ENCODE measurements around the gene MAGI2. TPM values are rescaled to one million over a fixed set of nuclear protein-coding genes. Genes with fewer than 3 reads are reported as not detected.

MAGI2 gene
- total RNA-seq, 2 donors from 2014 or later = 3.9 to 10.5 TPM

- intact Hi-C loops (cut with DNase I) = no loop called here
- ATAC-seq (no peak), DNase-seq (no peak)
- Histone ChIP-seq H3K27me3 (no peaks in the 10 kb centered on the region), H3K27ac (no peak overlapping the region), H3K4me3 (no peak overlapping the region), H3K4me1 (no peaks in the 10 kb centered on the region), H3K9me3 (no peaks in the 10 kb centered on the region), H3K36me3 (replicated peaks in 1 of 2; ENCODE audit: insufficient read depth in 1 of 2, low read depth in 2 of 2) (no peaks in the 10 kb centered on the region)
- WGBS, 2 donors = 93 to 100% methylated on average over 1 of the region's 1 CpG
- TF ChIP-seq, protein P1, sequence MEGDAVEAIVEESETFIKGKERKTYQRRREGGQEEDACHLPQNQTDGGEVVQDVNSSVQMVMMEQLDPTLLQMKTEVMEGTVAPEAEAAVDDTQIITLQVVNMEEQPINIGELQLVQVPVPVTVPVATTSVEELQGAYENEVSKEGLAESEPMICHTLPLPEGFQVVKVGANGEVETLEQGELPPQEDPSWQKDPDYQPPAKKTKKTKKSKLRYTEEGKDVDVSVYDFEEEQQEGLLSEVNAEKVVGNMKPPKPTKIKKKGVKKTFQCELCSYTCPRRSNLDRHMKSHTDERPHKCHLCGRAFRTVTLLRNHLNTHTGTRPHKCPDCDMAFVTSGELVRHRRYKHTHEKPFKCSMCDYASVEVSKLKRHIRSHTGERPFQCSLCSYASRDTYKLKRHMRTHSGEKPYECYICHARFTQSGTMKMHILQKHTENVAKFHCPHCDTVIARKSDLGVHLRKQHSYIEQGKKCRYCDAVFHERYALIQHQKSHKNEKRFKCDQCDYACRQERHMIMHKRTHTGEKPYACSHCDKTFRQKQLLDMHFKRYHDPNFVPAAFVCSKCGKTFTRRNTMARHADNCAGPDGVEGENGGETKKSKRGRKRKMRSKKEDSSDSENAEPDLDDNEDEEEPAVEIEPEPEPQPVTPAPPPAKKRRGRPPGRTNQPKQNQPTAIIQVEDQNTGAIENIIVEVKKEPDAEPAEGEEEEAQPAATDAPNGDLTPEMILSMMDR (IDR thresholded peaks at IDR 0.05) = no peak
- TF ChIP-seq POLR2A (IDR thresholded peaks at IDR 0.05) = no peak
These were observed 961.3 kb downstream of the MAGI2 start for GRCh38 chr7:78492146-78492545.

GRCh38 chr7:78490524-78490923 is 962.9 kb downstream of the MAGI2 start:
- H3K36me3 ChIP-seq (replicated peaks in 1 of 2; ENCODE audit: insufficient read depth in 1 of 2, low read depth in 2 of 2) = no peaks in the 10 kb centered on the region
- no peaks in the 10 kb centered on the region for H3K4me1 ChIP-seq
- ATAC-seq (no peak), DNase-seq (no peak)
- TF ChIP-seq, protein P1 (IDR thresholded peaks at IDR 0.05) = no peak
- no peak for TF ChIP-seq POLR2A (IDR thresholded peaks at IDR 0.05)
- H3K9me3 ChIP-seq = no peaks in the 10 kb centered on the region
- no peaks in the 10 kb centered on the region for H3K27me3 ChIP-seq
- intact Hi-C loops (cut with DNase I) = no loop called here
- no peak overlapping the region for H3K27ac ChIP-seq
- no peak overlapping the region for H3K4me3 ChIP-seq

DNA sequence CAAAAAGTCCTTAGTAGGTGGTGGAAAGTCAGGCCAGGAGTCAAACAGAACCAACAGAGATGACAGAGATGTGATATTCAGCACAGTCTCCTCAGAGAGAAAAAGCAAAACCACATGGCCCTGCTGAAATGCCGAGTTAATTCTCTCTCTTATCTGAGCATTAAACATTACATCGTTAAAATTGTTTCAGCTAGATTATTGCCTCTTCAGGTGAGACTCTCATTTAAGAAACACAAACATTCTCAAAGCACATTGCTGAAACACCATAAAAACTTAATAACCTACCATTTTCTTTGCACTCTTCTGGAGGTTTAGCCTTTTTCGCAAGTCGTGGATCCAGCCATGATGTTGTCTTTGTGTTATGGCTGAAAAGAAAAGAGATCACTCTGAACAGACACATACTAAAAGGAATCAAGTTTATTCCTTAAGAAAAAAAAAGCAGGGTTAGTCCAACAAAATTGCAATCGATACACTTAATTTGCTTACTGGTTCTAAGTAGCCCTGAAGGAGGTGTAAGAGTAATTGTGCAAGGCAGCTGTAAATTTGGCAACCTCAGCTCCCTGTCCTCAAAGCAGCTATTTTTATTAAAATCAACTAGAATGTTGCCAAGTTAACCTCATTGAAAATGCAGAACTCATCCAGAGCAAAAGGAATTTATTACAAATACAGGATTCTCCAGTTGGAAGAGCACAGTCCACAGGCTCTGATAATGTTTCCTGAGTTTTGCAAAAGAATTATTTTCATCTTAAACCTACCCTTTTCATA is 963.8 kb downstream of the MAGI2 start:
- 60 to 73% methylated on average over 5 of the region's 5 CpGs for WGBS, 2 donors
- Histone ChIP-seq H3K36me3 (replicated peaks in 1 of 2; ENCODE audit: insufficient read depth in 1 of 2, low read depth in 2 of 2) (no peaks in the 10 kb centered on the region), H3K27me3 (no peaks in the 10 kb centered on the region), H3K4me1 (no peaks in the 10 kb centered on the region), H3K9me3 (no peaks in the 10 kb centered on the region), H3K27ac (no peak overlapping the region), H3K4me3 (no peak overlapping the region)
- intact Hi-C loops (cut with DNase I) = no loop called here
- ATAC-seq = no peak
- TF ChIP-seq, protein P1 (IDR thresholded peaks at IDR 0.05) = no peak
- TF ChIP-seq POLR2A (IDR thresholded peaks at IDR 0.05) = no peak
- DNase-seq = no peak

DNA sequence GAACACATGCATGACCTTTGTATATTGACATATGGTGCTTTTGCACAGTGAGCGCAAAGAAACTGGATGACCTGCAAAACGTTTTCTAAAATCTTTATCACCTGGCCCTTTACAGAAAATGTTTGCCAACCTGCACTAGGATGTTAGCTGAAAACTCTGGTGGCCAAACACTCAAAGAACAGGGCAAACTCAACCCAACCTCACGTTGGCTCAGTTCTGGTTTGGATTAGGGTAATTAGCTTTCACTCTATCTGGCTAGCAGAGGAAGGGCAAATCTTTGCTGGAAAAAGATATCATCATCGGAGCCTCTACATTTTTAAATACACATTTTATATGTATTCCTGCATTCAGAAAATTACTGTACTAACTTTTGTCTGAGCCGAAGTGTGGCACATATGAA is 966.0 kb downstream of the MAGI2 start:
- no peaks in the 10 kb centered on the region for H3K27me3 ChIP-seq
- no peaks in the 10 kb centered on the region for H3K4me1 ChIP-seq
- ATAC-seq (no peak), DNase-seq (no peak)
- H3K9me3 ChIP-seq = no peaks in the 10 kb centered on the region
- intact Hi-C loops (cut with DNase I) = no loop called here
- H3K36me3 ChIP-seq (replicated peaks in 1 of 2; ENCODE audit: insufficient read depth in 1 of 2, low read depth in 2 of 2) = no peaks in the 10 kb centered on the region
- WGBS, 2 donors = 57 to 60% methylated on average over 5 of the region's 5 CpGs
- no peak overlapping the region for H3K4me3 ChIP-seq
- no peak overlapping the region for H3K27ac ChIP-seq
- TF ChIP-seq POLR2A (IDR thresholded peaks at IDR 0.05) = no peak
- TF ChIP-seq, protein P1 (IDR thresholded peaks at IDR 0.05) = no peak

DNA sequence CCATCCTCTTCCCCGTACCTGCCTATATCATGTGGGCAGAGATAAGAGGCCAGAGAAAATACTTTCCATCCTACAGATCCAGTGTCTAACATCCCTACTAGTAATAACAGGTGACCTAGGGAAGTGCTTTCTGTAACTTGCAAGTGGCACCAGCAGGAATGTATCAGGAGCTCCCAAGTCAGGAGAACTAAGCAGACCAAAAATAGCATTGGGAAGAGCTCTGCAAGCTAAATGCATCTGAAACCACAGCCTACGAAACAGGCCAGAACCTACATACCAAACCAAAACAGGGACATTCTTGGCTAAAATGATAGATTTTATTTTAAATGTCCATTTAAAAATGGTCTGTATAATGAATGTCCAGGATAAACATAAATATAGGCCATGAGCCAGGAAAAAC is 974.1 kb downstream of the MAGI2 start:
- H3K27me3 ChIP-seq = no peaks in the 10 kb centered on the region
- ATAC-seq = no peak
- H3K9me3 ChIP-seq = no peaks in the 10 kb centered on the region
- no peak for DNase-seq
- WGBS, 2 donors = 91 to 98% methylated on average over 2 of the region's 2 CpGs
- H3K36me3 ChIP-seq (replicated peaks in 1 of 2; ENCODE audit: insufficient read depth in 1 of 2, low read depth in 2 of 2) = no peaks in the 10 kb centered on the region
- H3K27ac ChIP-seq = no peak overlapping the region
- H3K4me3 ChIP-seq = no peak overlapping the region
- TF ChIP-seq POLR2A (IDR thresholded peaks at IDR 0.05) = no peak
- TF ChIP-seq, protein P1 (IDR thresholded peaks at IDR 0.05) = no peak
- intact Hi-C loops (cut with DNase I) = no loop called here
- no peaks in the 10 kb centered on the region for H3K4me1 ChIP-seq

Measured in body of pancreas (tissue), 4 donors.